ENCODE data around the gene PCDHB15.
"Not testable (repeated sequence)": the region's sequence is repeated elsewhere in the genome, so short reads cannot be mapped to it uniquely, and the experiment has no call there.

The PCDHB15 gene

DNA sequence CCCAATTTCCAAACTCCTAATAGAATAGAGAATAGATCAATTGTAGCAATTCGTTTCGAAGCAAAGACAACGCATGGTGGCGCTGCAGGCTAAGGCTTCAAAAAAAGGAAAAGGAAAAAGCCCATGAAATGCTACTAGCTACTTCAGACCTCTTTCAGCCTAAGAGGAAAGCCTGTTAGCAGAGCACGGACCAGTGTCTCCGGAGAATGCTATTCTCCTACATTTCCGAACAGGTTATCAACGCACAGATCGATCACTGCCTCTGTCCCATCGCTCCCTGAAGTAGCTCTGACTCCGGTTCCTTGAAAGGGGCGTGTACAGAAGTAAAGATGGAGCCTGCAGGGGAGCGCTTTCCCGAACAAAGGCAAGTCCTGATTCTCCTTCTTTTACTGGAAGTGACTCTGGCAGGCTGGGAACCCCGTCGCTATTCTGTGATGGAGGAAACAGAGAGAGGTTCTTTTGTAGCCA lies at the start of gene PCDHB15:
TSS of gene PCDHB15 (plus strand) at position 146 of the 468 bp plus-strand sequence. CDS start at position 330, 184 bp downstream.
- TF ChIP-seq, protein P1, sequence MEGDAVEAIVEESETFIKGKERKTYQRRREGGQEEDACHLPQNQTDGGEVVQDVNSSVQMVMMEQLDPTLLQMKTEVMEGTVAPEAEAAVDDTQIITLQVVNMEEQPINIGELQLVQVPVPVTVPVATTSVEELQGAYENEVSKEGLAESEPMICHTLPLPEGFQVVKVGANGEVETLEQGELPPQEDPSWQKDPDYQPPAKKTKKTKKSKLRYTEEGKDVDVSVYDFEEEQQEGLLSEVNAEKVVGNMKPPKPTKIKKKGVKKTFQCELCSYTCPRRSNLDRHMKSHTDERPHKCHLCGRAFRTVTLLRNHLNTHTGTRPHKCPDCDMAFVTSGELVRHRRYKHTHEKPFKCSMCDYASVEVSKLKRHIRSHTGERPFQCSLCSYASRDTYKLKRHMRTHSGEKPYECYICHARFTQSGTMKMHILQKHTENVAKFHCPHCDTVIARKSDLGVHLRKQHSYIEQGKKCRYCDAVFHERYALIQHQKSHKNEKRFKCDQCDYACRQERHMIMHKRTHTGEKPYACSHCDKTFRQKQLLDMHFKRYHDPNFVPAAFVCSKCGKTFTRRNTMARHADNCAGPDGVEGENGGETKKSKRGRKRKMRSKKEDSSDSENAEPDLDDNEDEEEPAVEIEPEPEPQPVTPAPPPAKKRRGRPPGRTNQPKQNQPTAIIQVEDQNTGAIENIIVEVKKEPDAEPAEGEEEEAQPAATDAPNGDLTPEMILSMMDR (IDR thresholded peaks at IDR 0.05; ENCODE audit: unreplicated experiment in 3 of 3): peak in 1 of 3 experiments; percentile 32
- Mint-ChIP-seq H3K9me3 (peaks cover 83% of the 10 kb centered on the region), H3K4me1 (no peaks in the 10 kb centered on the region), H3K27me3 (ENCODE audit: low read depth) (no peaks in the 10 kb centered on the region), H3K27ac (peak within 1 kb of the TSS; percentile 49 to 92 (median 85)), H3K4me3 (peak within 1 kb of the TSS; percentile 74 to 88 (median 80)), H3K36me3 (ENCODE audit: low read depth) (peaks cover 92% of the 10 kb centered on the region)

DNA sequence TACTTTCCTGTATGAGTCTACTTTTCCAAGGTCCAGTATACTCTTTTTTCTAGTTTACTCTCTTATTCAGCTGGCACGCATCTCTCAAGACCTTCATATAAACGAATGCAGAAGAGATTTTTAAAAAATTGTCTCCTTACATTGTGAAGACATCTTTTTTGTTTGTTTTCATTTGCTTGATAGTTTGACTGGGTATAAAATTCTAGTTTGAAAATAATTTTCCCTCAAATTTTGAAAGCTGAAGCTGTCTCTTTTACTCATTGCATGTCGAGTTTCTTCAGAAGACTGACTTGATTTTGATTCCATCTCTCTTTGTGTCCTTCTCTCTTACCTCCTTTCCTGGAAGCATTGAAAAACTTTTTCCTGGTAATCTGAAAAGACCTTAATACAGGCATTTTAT lies 48.8 kb upstream of the PCDHB15 start:
- Mint-ChIP-seq H3K4me3 (no peak overlapping the region), H3K9me3 (peaks cover 78% of the 10 kb centered on the region), H3K36me3 (ENCODE audit: low read depth) (peaks cover 82% of the 10 kb centered on the region), H3K4me1 (no peaks in the 10 kb centered on the region), H3K27me3 (ENCODE audit: low read depth) (no peaks in the 10 kb centered on the region), H3K27ac (no peak overlapping the region)
- TF ChIP-seq, protein P1 (IDR thresholded peaks at IDR 0.05; ENCODE audit: unreplicated experiment in 3 of 3): no peak

DNA sequence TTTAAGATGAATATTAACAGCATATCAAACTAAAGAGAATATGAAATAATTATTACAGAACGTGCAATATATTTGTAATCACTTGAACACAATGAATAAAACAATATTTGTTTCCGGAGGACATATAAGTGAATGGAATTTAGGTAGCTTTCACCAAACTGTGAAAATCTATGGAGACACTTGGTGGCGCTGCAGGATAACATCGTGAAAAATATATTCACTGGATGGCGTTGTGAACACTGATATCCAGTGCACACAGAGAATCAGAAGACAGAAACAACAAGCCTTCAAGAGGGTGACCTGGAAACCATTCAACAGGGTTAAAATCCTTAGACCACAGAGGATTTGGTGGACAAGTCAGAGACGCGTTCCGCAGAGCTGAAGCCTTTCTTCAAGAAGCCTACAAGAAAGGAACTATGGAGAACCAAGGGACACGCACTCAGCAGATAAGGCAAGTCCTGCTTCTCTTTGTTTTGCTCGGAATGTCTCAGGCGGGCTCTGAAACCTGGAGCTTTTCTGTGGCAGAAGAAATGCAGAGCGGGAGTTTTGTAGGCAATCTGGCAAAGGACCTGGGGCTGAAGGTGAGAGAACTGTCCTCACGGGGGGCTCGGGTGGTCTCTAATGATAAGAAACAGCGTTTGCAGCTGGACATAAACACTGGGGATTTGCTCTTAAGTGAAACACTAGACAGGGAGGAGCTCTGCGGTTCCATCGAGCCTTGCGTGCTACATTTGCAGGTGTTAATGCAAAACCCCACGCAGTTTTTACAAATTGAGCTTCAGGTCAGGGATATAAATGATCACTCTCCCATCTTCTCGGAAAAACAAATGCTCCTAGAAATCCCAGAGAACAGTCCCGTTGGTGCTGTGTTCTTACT lies 45.6 kb upstream of the PCDHB15 start, which contains the start of gene PCDHB11:
TSS of gene PCDHB11 (plus strand) at position 269 of the 877 bp plus-strand sequence. CDS start at position 417, 148 bp downstream.
- peak within 1 kb of the TSS in 2 of 3 experiments; percentile 49 to 58 for H3K27ac Mint-ChIP-seq
- peaks cover 79% of the 10 kb centered on the region for H3K36me3 Mint-ChIP-seq (ENCODE audit: low read depth)
- TF ChIP-seq, protein P1 (IDR thresholded peaks at IDR 0.05; ENCODE audit: unreplicated experiment in 3 of 3): no peak
- peak within 1 kb of the TSS; percentile 48 to 78 (median 71) for H3K4me3 Mint-ChIP-seq
- H3K27me3 Mint-ChIP-seq (ENCODE audit: low read depth): no peaks in the 10 kb centered on the region
- no peaks in the 10 kb centered on the region for H3K4me1 Mint-ChIP-seq
- peaks cover 72% of the 10 kb centered on the region for H3K9me3 Mint-ChIP-seq

DNA sequence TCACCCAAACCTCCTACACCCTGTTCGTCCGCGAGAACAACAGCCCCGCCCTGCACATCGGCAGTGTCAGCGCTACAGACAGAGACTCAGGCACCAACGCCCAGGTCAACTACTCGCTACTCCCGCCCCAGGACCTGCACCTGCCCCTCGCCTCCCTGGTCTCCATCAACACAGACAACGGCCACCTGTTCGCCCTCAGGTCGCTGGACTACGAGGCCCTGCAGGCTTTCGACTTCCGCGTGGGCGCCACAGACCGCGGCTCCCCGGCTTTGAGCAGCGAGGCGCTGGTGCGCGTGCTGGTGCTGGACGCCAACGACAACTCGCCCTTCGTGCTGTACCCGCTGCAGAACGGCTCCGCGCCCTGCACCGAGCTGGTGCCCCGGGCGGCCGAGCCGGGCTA lies 44.1 kb upstream of the PCDHB15 start:
- peaks cover 84% of the 10 kb centered on the region for H3K36me3 Mint-ChIP-seq (ENCODE audit: low read depth)

DNA sequence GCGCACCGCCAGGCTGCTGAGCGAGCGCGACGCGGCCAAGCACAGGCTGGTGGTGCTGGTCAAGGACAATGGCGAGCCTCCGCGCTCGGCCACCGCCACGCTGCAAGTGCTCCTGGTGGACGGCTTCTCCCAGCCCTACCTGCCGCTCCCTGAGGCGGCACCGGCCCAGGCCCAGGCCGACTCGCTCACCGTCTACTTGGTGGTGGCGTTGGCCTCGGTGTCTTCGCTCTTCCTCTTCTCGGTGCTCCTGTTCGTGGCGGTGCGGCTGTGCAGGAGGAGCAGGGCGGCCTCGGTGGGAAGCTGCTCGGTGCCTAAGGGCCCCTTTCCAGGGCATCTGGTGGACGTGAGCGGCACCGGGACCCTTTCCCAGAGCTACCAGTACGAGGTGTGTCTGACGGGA lies 43.5 kb upstream of the PCDHB15 start:
- peaks cover 72% of the 10 kb centered on the region for H3K9me3 Mint-ChIP-seq

More for the DNA sequence above, 44.1 kb upstream of the PCDHB15 start:
- H3K9me3 Mint-ChIP-seq: peaks cover 74% of the 10 kb centered on the region
- H3K27ac Mint-ChIP-seq; H3K4me3 Mint-ChIP-seq; H3K27me3 Mint-ChIP-seq (ENCODE audit: low read depth); H3K4me1 Mint-ChIP-seq: not testable (repeated sequence)

DNA sequence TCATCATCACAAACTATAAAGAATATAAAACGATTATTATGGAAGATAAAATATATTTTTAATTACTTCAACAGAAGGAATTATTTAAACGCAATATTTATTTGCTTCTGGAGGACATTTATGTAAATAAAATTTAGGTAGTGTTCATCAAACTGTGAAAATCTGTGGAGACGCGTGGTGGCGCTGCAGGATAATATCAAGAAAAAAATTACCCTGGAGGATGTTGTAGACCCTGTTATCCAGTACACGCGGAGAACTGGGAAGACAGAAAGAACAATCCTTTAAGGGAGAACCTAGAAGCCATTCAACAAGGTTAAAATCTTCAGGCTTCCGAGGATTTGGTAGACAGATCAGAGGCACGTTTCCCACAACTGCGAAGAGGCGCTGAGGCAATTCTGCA lies 36.7 kb upstream of the PCDHB15 start, which contains the start of gene PCDHB12:
TSS of gene PCDHB12 (plus strand) at position 242 of the 400 bp plus-strand sequence. CDS start 189 bp downstream, outside the sequence.
- Mint-ChIP-seq H3K27me3 (ENCODE audit: low read depth) (no peaks in the 10 kb centered on the region), H3K36me3 (ENCODE audit: low read depth) (peaks cover 86% of the 10 kb centered on the region), H3K27ac (no peak within 1 kb of the TSS), H3K9me3 (peaks cover 73% of the 10 kb centered on the region), H3K4me1 (no peaks in the 10 kb centered on the region), H3K4me3 (peak within 1 kb of the TSS in 2 of 3 experiments; percentile 13 to 41)
- TF ChIP-seq, protein P1 (IDR thresholded peaks at IDR 0.05; ENCODE audit: unreplicated experiment in 3 of 3): no peak

More for the DNA sequence above, 43.5 kb upstream of the PCDHB15 start:
- not testable (repeated sequence) for H3K4me1 Mint-ChIP-seq; H3K27me3 Mint-ChIP-seq (ENCODE audit: low read depth); H3K27ac Mint-ChIP-seq
- peaks cover 84% of the 10 kb centered on the region for H3K36me3 Mint-ChIP-seq (ENCODE audit: low read depth)
- H3K4me3 Mint-ChIP-seq: peak overlapping the region in 1 of 3 experiments; percentile 21

DNA sequence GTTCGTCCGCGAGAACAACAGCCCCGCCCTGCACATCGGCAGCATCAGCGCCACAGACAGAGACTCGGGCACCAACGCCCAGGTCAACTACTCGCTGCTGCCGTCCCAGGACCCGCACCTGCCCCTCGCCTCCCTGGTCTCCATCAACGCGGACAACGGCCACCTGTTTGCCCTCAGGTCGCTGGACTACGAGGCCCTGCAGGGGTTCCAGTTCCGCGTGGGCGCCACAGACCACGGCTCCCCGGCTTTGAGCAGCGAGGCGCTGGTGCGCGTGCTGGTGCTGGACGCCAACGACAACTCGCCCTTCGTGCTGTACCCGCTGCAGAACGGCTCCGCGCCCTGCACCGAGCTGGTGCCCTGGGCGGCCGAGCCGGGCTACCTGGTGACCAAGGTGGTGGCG lies 34.9 kb upstream of the PCDHB15 start:
- not testable (repeated sequence) for H3K27me3 Mint-ChIP-seq (ENCODE audit: low read depth); H3K4me3 Mint-ChIP-seq; H3K4me1 Mint-ChIP-seq; H3K27ac Mint-ChIP-seq
- peaks cover 86% of the 10 kb centered on the region for H3K36me3 Mint-ChIP-seq (ENCODE audit: low read depth)
- H3K9me3 Mint-ChIP-seq: peaks cover 78% of the 10 kb centered on the region

DNA sequence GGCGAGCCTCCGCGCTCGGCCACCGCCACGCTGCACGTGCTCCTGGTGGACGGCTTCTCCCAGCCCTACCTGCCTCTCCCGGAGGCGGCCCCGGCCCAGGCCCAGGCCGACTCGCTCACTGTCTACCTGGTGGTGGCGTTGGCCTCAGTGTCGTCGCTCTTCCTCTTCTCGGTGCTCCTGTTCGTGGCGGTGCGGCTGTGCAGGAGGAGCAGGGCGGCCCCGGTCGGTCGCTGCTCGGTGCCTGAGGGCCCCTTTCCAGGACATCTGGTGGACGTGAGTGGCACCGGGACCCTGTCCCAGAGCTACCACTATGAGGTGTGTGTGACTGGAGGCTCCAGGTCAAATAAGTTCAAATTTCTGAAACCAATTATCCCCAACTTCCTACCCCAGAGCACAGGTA lies 34.3 kb upstream of the PCDHB15 start:
- H3K27ac Mint-ChIP-seq; H3K4me3 Mint-ChIP-seq; H3K27me3 Mint-ChIP-seq (ENCODE audit: low read depth); H3K4me1 Mint-ChIP-seq: not testable (repeated sequence)
- Mint-ChIP-seq H3K9me3 (peaks cover 75% of the 10 kb centered on the region), H3K36me3 (ENCODE audit: low read depth) (peaks cover 82% of the 10 kb centered on the region)

DNA sequence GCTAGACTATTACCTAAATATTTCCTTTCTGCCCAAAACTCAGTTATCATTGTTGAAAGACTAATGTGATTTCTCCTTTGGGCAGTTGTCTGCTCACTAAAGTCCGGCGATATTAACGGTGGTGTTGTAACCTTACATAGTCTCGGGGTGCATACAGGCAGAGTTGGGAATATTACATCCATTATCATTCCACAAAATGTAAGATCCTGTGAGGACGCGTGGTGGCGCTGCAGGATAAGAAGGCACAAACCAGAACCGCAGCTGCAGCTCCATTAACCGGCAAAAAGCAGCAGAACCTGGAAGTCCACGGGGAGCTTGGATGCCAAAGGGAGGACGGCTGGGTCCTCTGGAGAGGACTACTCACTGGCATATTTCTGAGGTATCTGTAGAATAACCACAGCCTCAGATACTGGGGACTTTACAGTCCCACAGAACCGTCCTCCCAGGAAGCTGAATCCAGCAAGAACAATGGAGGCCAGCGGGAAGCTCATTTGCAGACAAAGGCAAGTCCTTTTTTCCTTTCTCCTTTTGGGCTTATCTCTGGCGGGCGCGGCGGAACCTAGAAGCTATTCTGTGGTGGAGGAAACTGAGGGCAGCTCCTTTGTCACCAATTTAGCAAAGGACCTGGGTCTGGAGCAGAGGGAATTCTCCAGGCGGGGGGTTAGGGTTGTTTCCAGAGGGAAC lies 31.4 kb upstream of the PCDHB15 start, which contains the start of gene PCDHB13:
TSS of gene PCDHB13 (plus strand) at position 264 of the 684 bp plus-strand sequence. CDS start at position 469, 205 bp downstream.
- Mint-ChIP-seq H3K4me3 (peak within 1 kb of the TSS; percentile 35 to 66 (median 61)), H3K27ac (peak within 1 kb of the TSS in 1 of 3 experiments; percentile 41), H3K9me3 (peaks cover 74% of the 10 kb centered on the region), H3K36me3 (ENCODE audit: low read depth) (peaks cover 74% of the 10 kb centered on the region)
- H3K4me1 Mint-ChIP-seq; H3K27me3 Mint-ChIP-seq (ENCODE audit: low read depth): not testable (repeated sequence)

DNA sequence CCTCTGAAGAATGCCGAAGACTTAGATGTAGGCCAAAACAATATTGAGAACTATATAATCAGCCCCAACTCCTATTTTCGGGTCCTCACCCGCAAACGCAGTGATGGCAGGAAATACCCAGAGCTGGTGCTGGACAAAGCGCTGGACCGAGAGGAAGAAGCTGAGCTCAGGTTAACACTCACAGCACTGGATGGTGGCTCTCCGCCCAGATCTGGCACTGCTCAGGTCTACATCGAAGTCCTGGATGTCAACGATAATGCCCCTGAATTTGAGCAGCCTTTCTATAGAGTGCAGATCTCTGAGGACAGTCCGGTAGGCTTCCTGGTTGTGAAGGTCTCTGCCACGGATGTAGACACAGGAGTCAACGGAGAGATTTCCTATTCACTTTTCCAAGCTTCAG lies 30.6 kb upstream of the PCDHB15 start:
- H3K4me1 Mint-ChIP-seq; H3K4me3 Mint-ChIP-seq; H3K27me3 Mint-ChIP-seq (ENCODE audit: low read depth); H3K27ac Mint-ChIP-seq: not testable (repeated sequence)
- peaks cover 74% of the 10 kb centered on the region for H3K36me3 Mint-ChIP-seq (ENCODE audit: low read depth)
- H3K9me3 Mint-ChIP-seq: peaks cover 73% of the 10 kb centered on the region

All from nephron (organoid).